MM.1S (cell line): ENCODE data around the gene ZCCHC8.

Experiments used
- DNase-seq: peaks from one replicate; pipeline ENCODE4 v3.0.0-alpha.2; 2015
- H2AFZ ChIP-seq: fragments of 300-600 bp; sonication (generic); 2 replicates; pipeline ENCODE4 v1.6.0; 2016; ENCODE audit warnings: antibody characterized with exemption, low read length
- H3F3A ChIP-seq: fragments of 300-600 bp; sonication (generic); 2 replicates; pipeline ENCODE4 v1.6.1; 2016; ENCODE audit warnings: mild to moderate bottlenecking, antibody characterized with exemption, low read length, moderate library complexity, mixed read lengths; ENCODE audit not compliant: insufficient read depth
- H3K27ac ChIP-seq: fragments of 300-600 bp; sonication (generic); 2 replicates; pipeline ENCODE4 v1.5.1; 2016; ENCODE audit warnings: mild to moderate bottlenecking, low read length
- H3K27me3 ChIP-seq: fragments of 300-600 bp; sonication (generic); replicated peaks from 2 replicates; pipeline ENCODE4 v1.6.0; 2016; ENCODE audit warnings: low read length; ENCODE audit not compliant: insufficient read depth
- H3K36me3 ChIP-seq: fragments of 300-600 bp; sonication (generic); replicated peaks from 2 replicates; pipeline ENCODE4 v1.6.1; 2016; ENCODE audit warnings: mild to moderate bottlenecking, low read length, mixed read lengths; ENCODE audit not compliant: insufficient read depth
- H3K4me1 ChIP-seq: fragments of 300-600 bp; sonication (generic); 2 replicates; pipeline ENCODE4 v1.6.1; 2016; ENCODE audit warnings: low read length, mixed read lengths
- H3K4me2 ChIP-seq: fragments of 300-600 bp; sonication (generic); 2 replicates; pipeline ENCODE4 v1.6.0; 2016; ENCODE audit warnings: low read depth, low read length
- H3K4me3 ChIP-seq: fragments of 300-600 bp; sonication (generic); 2 replicates; pipeline ENCODE4 v1.5.1; 2016; ENCODE audit warnings: low read length, mixed read lengths
- H3K79me2 ChIP-seq: fragments of 300-600 bp; sonication (generic); 2 replicates; pipeline ENCODE4 v1.6.1; 2016; ENCODE audit warnings: mixed run types, low read length, mixed read lengths
- H3K9ac ChIP-seq: fragments of 300-600 bp; sonication (generic); 2 replicates; pipeline ENCODE4 v1.6.1; 2016; ENCODE audit warnings: low read length, mixed read lengths
- H3K9me2 ChIP-seq: fragments of 300-600 bp; sonication (generic); replicated peaks from 2 replicates; pipeline ENCODE4 v1.6.1; 2016; ENCODE audit warnings: mild to moderate bottlenecking, low read length, mixed read lengths; ENCODE audit not compliant: insufficient read depth
- H3K9me3 ChIP-seq: fragments of 300-600 bp; sonication (generic); replicated peaks from 2 replicates; pipeline ENCODE4 v1.6.1; 2016; ENCODE audit warnings: mild to moderate bottlenecking, low read length, mixed read lengths; ENCODE audit not compliant: insufficient read depth
- H4K20me1 ChIP-seq: fragments of 300-600 bp; sonication (generic); 2 replicates; pipeline ENCODE4 v1.6.1; 2016; ENCODE audit warnings: mild to moderate bottlenecking, low read length, moderate library complexity, mixed read lengths; ENCODE audit not compliant: insufficient read depth
- EZH2 ChIP-seq: fragments of 300-600 bp; sonication (generic); optimal IDR thresholded peaks from 2 replicates; pipeline ENCODE3; 2017; ENCODE audit warnings: low read depth, mild to moderate bottlenecking, antibody characterized with exemption, low read length, mixed read lengths
- EZH2phosphoT487 ChIP-seq: fragments of 300-600 bp; sonication (generic); IDR thresholded peaks from 2 replicates; pipeline ENCODE4 v1.6.1; 2018; ENCODE audit warnings: antibody characterized with exemption, low read length
- TF ChIP-seq, protein P1 (sequence below): fragments of 300-600 bp; sonication (generic); IDR thresholded peaks from 2 replicates; pipeline ENCODE4 v1.5.1; 2016; ENCODE audit warnings: antibody characterized with exemption, low read length, mixed read lengths

ZCCHC8 gene

DNA sequence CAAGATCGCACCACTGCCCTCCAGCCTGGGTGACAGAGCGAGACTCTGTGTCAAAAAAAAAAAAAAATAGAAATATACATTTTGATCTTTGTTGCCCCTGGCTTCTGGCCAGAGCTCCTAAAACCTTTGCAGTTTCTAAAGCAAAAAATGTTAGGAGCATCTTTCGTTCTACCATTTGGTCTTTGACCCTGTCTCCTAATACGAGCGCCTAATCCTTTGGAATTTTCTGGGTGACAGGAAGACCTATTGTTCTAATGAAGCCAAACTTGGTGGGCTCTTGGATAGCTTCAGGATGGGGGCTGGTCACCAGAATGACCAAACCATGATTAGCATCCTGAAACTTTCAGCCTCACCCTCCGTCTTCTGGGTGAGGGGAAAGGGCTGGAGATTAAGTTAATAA, 46.0 kb downstream of the ZCCHC8 start:
- peaks cover 8% of the 10 kb centered on the region; the same call in 1 of the 2 replicates for H3F3A ChIP-seq
- no peaks in the 10 kb centered on the region for H3K9me2 ChIP-seq
- H3K27me3 ChIP-seq: no peaks in the 10 kb centered on the region
- DNase-seq: no peak
- H2AFZ ChIP-seq: no peak overlapping the region
- H3K36me3 ChIP-seq: no peaks in the 10 kb centered on the region
- H3K4me3 ChIP-seq: no peak overlapping the region
- no peaks in the 10 kb centered on the region for H3K9me3 ChIP-seq
- H3K27ac ChIP-seq: no peak overlapping the region
- H3K9ac ChIP-seq: no peak overlapping the region
- TF ChIP-seq EZH2phosphoT487 (no peak), EZH2 (no peak)
- TF ChIP-seq, protein P1, sequence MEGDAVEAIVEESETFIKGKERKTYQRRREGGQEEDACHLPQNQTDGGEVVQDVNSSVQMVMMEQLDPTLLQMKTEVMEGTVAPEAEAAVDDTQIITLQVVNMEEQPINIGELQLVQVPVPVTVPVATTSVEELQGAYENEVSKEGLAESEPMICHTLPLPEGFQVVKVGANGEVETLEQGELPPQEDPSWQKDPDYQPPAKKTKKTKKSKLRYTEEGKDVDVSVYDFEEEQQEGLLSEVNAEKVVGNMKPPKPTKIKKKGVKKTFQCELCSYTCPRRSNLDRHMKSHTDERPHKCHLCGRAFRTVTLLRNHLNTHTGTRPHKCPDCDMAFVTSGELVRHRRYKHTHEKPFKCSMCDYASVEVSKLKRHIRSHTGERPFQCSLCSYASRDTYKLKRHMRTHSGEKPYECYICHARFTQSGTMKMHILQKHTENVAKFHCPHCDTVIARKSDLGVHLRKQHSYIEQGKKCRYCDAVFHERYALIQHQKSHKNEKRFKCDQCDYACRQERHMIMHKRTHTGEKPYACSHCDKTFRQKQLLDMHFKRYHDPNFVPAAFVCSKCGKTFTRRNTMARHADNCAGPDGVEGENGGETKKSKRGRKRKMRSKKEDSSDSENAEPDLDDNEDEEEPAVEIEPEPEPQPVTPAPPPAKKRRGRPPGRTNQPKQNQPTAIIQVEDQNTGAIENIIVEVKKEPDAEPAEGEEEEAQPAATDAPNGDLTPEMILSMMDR: no peak
- H3K4me1 ChIP-seq: peaks cover 15% of the 10 kb centered on the region
- no peaks in the 10 kb centered on the region for H3K79me2 ChIP-seq
- H3K4me2 ChIP-seq: no peak overlapping the region
- H4K20me1 ChIP-seq: no peaks in the 10 kb centered on the region

DNA sequence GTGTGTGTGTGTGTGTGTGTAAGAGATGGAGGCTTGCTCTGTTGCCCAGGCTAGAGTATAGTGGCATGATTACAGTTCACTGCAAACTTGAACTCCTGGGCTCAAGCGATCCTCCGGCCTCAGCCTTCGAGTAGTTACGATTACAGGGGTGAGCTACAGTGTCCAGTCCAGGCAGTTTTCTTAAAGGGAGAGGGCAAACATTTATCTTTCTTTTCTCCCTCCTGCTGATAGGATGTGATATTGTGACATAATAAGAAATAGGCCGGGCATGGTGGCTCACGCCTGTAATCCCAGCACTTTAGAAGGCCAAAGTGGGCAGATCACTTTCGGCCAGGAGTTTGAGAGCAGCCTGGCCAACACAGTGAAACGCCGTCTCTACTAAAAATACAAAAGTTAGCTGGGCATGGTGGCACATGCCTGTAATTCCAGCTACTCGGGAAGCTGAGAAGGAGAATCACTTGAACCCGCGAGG, 46.4 kb downstream of the ZCCHC8 start:
- Histone ChIP-seq H2AFZ (no peak overlapping the region), H3K4me2 (no peak overlapping the region), H3K27me3 (no peaks in the 10 kb centered on the region)

DNA sequence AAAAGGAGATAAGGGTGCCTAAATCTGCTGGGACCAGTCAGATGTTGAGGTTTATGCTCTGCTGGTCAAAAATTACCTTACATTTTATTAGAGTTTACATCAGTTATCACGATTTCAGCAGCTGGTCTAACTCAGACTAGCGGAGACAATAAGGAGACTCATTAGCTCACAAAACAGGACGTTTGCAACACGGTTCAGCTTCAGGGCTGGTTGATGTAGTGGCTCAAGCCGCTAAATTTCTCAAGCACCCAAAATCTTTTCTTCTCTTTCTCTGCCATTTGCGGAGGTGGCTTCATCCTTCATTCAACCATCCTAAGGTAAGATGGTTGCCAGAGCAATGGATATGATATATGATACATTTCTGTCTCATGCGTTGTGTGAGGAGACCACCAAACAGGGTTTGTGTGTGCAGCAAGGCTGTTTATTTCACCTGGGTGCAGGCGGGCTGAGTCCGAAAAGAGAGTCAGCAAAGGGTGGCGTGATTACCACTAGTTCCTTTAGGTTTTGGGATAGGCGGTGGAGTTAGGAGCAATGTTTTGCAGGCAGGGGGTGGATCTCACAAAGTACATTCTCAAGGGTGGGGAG, 47.9 kb downstream of the ZCCHC8 start:
- DNase-seq: no peak
- TF ChIP-seq, protein P1: no peak
- TF ChIP-seq EZH2phosphoT487: no peak
- TF ChIP-seq EZH2: no peak
- no peaks in the 10 kb centered on the region for H4K20me1 ChIP-seq
- H3K36me3 ChIP-seq: no peaks in the 10 kb centered on the region
- H3K4me1 ChIP-seq: peaks cover 15% of the 10 kb centered on the region
- peak overlapping the region; percentile 66; the same call in 1 of the 2 replicates for H3K27ac ChIP-seq
- no peaks in the 10 kb centered on the region for H3K27me3 ChIP-seq
- peaks cover 8% of the 10 kb centered on the region; the same call in 1 of the 2 replicates for H3F3A ChIP-seq
- no peaks in the 10 kb centered on the region for H3K9me3 ChIP-seq
- H3K9me2 ChIP-seq: no peaks in the 10 kb centered on the region
- no peak overlapping the region for H2AFZ ChIP-seq
- H3K4me2 ChIP-seq: peak overlapping the region; percentile 27; the same call in 1 of the 2 replicates
- H3K4me3 ChIP-seq: no peak overlapping the region
- H3K9ac ChIP-seq: no peak overlapping the region
- no peaks in the 10 kb centered on the region for H3K79me2 ChIP-seq

More for the DNA sequence above, 46.4 kb downstream of the ZCCHC8 start:
- no peak for TF ChIP-seq EZH2phosphoT487
- TF ChIP-seq EZH2: no peak
- TF ChIP-seq, protein P1: no peak
- DNase-seq: no peak
- Histone ChIP-seq H3K4me3 (no peak overlapping the region), H3K4me1 (peaks cover 15% of the 10 kb centered on the region), H3K36me3 (no peaks in the 10 kb centered on the region), H3K79me2 (no peaks in the 10 kb centered on the region), H3K9ac (no peak overlapping the region), H3K27ac (no peak overlapping the region), H3K9me2 (no peaks in the 10 kb centered on the region), H4K20me1 (no peaks in the 10 kb centered on the region), H3K9me3 (no peaks in the 10 kb centered on the region), H3F3A (peaks cover 8% of the 10 kb centered on the region; the same call in 1 of the 2 replicates)
